Neural progenitor cell (in vitro differentiated cells): ENCODE measurements around the gene PCNP.

Experiments used
- EZH2 ChIP-seq: fragments of 200-600 bp; sonication (generic); IDR thresholded peaks from 2 replicates; pipeline ENCODE4 v1.6.1; 2017; ENCODE audit warnings: antibody characterized with exemption, mild to moderate bottlenecking, moderate library complexity
- EZH2phosphoT487 ChIP-seq: fragments of 200-600 bp; sonication (generic); IDR thresholded peaks from 2 replicates; pipeline ENCODE4 v1.6.1; 2017; ENCODE audit warnings: antibody characterized with exemption
- TF ChIP-seq, protein P1 (sequence below): fragments of 200-600 bp; sonication (generic); IDR thresholded peaks from 2 replicates; pipeline ENCODE4 v1.5.1; 2017; ENCODE audit warnings: antibody characterized with exemption, mild to moderate bottlenecking

DNA sequence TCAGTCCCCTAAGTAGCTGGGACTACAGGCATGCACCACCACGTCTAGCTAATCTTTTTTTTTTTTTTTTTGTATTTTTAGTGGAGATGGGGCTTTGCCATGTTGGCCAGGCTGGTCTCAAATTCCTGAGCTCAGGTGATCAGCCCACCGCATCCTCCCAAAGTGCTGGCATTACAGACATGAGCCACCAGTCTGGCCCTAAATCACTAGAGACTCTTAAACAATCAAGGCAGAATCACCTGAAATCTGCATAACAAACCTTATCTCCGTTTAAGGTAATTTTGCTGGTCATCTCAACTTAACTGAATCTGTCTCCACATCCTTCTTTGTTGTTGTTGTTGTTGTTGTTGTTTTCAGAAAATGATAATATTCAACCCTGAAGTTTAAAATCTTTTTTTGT, 17.9 kb upstream of the PCNP start:
- TF ChIP-seq, protein P1, sequence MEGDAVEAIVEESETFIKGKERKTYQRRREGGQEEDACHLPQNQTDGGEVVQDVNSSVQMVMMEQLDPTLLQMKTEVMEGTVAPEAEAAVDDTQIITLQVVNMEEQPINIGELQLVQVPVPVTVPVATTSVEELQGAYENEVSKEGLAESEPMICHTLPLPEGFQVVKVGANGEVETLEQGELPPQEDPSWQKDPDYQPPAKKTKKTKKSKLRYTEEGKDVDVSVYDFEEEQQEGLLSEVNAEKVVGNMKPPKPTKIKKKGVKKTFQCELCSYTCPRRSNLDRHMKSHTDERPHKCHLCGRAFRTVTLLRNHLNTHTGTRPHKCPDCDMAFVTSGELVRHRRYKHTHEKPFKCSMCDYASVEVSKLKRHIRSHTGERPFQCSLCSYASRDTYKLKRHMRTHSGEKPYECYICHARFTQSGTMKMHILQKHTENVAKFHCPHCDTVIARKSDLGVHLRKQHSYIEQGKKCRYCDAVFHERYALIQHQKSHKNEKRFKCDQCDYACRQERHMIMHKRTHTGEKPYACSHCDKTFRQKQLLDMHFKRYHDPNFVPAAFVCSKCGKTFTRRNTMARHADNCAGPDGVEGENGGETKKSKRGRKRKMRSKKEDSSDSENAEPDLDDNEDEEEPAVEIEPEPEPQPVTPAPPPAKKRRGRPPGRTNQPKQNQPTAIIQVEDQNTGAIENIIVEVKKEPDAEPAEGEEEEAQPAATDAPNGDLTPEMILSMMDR: no peak
- TF ChIP-seq EZH2: no peak
- no peak for TF ChIP-seq EZH2phosphoT487
